HG02938 (cell line): ENCODE measurements around the gene PHACTR1.

Experiments used
- ATAC-seq: cut with Tn5 transposase; IDR thresholded peaks from one replicate; pipeline ENCODE4 v1.9.1; 2021; ENCODE audit warnings: mild to moderate bottlenecking, moderate library complexity; ENCODE audit not compliant: unreplicated experiment

Gene PHACTR1

GRCh38 chr6:13294499-13295069 lies 578.0 kb downstream of the PHACTR1 start:
- ATAC-seq: no peak

- no peak for ATAC-seq
Observed at GRCh38 chr6:13295576-13295975, 579.0 kb downstream of the PHACTR1 start.

- ATAC-seq: no peak
Observed at GRCh38 chr6:13296536-13296997, 580.0 kb downstream of the PHACTR1 start.

- no peak for ATAC-seq
Observed at GRCh38 chr6:13297391-13297790, 580.8 kb downstream of the PHACTR1 start.

- no peak for ATAC-seq
Observed at GRCh38 chr6:13298446-13298845, 581.9 kb downstream of the PHACTR1 start.

- no peak for ATAC-seq
Observed at GRCh38 chr6:13299403-13299821, 582.8 kb downstream of the PHACTR1 start.

- ATAC-seq: no peak
Observed at GRCh38 chr6:13299918-13300317, 583.4 kb downstream of the PHACTR1 start.

- no peak for ATAC-seq
Observed at GRCh38 chr6:13300643-13301590, 584.4 kb downstream of the PHACTR1 start.

GRCh38 chr6:13302291-13302690 lies 585.7 kb downstream of the PHACTR1 start:
- ATAC-seq: no peak

- peak; percentile 74 for ATAC-seq
Observed at GRCh38 chr6:13302751-13303667, 586.4 kb downstream of the PHACTR1 start.

GRCh38 chr6:13303668-13304017 lies 587.1 kb downstream of the PHACTR1 start:
- peak; percentile 55 for ATAC-seq

- no peak for ATAC-seq
Observed at GRCh38 chr6:13304101-13304500, 587.5 kb downstream of the PHACTR1 start.

- ATAC-seq: peak; percentile 32
Observed at GRCh38 chr6:13304580-13305260, 588.2 kb downstream of the PHACTR1 start.

GRCh38 chr6:13305288-13305687 lies 588.7 kb downstream of the PHACTR1 start:
- ATAC-seq: no peak

GRCh38 chr6:13305791-13306190 lies 589.2 kb downstream of the PHACTR1 start:
- no peak for ATAC-seq

- no peak for ATAC-seq
Observed at GRCh38 chr6:13307508-13307995, 591.0 kb downstream of the PHACTR1 start.

- no peak for ATAC-seq
Observed at GRCh38 chr6:13308332-13308731, 591.8 kb downstream of the PHACTR1 start.

GRCh38 chr6:13311155-13311554 lies 594.6 kb downstream of the PHACTR1 start:
- no peak for ATAC-seq

GRCh38 chr6:13314806-13315205 lies 598.2 kb downstream of the PHACTR1 start:
- no peak for ATAC-seq

GRCh38 chr6:13315896-13316295 lies 599.3 kb downstream of the PHACTR1 start:
- no peak for ATAC-seq
